Germinal center (tissue), 1 donor: ENCODE results near the gene SLC23A2.

Source experiments
- DNase-seq: peaks from one replicate; pipeline ENCODE4 v3.0.0; 2012; ENCODE audit warnings: mixed read lengths, low spot score

SLC23A2 gene

GRCh38 chr20:4813863-4814695, 187.2 kb downstream of the SLC23A2 start:
- DNase-seq, result peak; percentile 69

- DNase-seq, result peak; percentile 84
Measured at GRCh38 chr20:4813076-4813862, 188.0 kb downstream of the SLC23A2 start.

- peak; percentile 70 for DNase-seq
Measured at GRCh38 chr20:4812641-4813075, 188.7 kb downstream of the SLC23A2 start.

GRCh38 chr20:4812216-4812615, 189.1 kb downstream of the SLC23A2 start:
- peak; percentile 49 for DNase-seq

GRCh38 chr20:4811661-4812181, 189.6 kb downstream of the SLC23A2 start:
- peak; percentile 62 for DNase-seq

- DNase-seq, result no peak
Measured at GRCh38 chr20:4811257-4811656, 190.1 kb downstream of the SLC23A2 start.

GRCh38 chr20:4810426-4811019, 190.8 kb downstream of the SLC23A2 start:
- no peak for DNase-seq

- peak; percentile 36 for DNase-seq
Measured at GRCh38 chr20:4809707-4810106, 191.6 kb downstream of the SLC23A2 start.

- no peak for DNase-seq
Measured at GRCh38 chr20:4808872-4809271, 192.4 kb downstream of the SLC23A2 start.

GRCh38 chr20:4805663-4806449, 195.5 kb downstream of the SLC23A2 start:
- no peak for DNase-seq

GRCh38 chr20:4802527-4802926, 198.8 kb downstream of the SLC23A2 start:
- no peak for DNase-seq
